Osteoblast (primary cell): ENCODE results near the gene AMD1. TPM values are rescaled to one million over a fixed set of nuclear protein-coding genes. Genes with fewer than 3 reads are reported as not detected.
"Not testable (repeated sequence)": the region's sequence is repeated elsewhere in the genome, so short reads cannot be mapped to it uniquely, and the experiment has no call there.

Experiments
- DNase-seq: peaks from one replicate; pipeline ENCODE4 v3.0.0; 2011; ENCODE audit warnings: low spot score, mixed read lengths; ENCODE audit not compliant: insufficient read length; ENCODE audit errors: missing footprints
- H2AFZ ChIP-seq: 2 replicates; pipeline ENCODE4 v1.6.0; 2011; ENCODE audit warnings: mild to moderate bottlenecking, low read length
- H3K27ac ChIP-seq: 2 replicates; pipeline ENCODE4 v1.5.1; 2011; ENCODE audit warnings: mild to moderate bottlenecking, low read depth, low read length, moderate library complexity
- H3K27me3 ChIP-seq: 2 replicates; pipeline ENCODE4 v1.6.0; 2012; ENCODE audit warnings: mild to moderate bottlenecking, control low read depth, inconsistent platforms, low read length, moderate library complexity; ENCODE audit not compliant: insufficient read depth
- H3K36me3 ChIP-seq: 2 replicates; pipeline ENCODE4 v1.5.1; 2011; ENCODE audit warnings: mild to moderate bottlenecking, low read length, control low read depth, moderate library complexity; ENCODE audit not compliant: insufficient read depth
- H3K4me1 ChIP-seq: 2 replicates; pipeline ENCODE4 v1.5.1; 2011; ENCODE audit warnings: mild to moderate bottlenecking, low read length, control low read depth, moderate library complexity; ENCODE audit not compliant: insufficient read depth
- H3K4me2 ChIP-seq: 2 replicates; pipeline ENCODE4 v1.6.0; 2011; ENCODE audit warnings: mild to moderate bottlenecking, low read length; ENCODE audit not compliant: insufficient read depth
- H3K4me3 ChIP-seq: fragments of 200-600 bp; sonication (generic); 3 replicates; pipeline ENCODE4 v1.5.1; 2012; ENCODE audit warnings: mild to moderate bottlenecking, low read length, inconsistent platforms; ENCODE audit not compliant: insufficient read depth
- H3K79me2 ChIP-seq: 2 replicates; pipeline ENCODE4 v1.6.0; 2012; ENCODE audit warnings: mild to moderate bottlenecking, low read length, control low read depth, inconsistent platforms; ENCODE audit not compliant: insufficient read depth
- H3K9me3 ChIP-seq: 2 replicates; pipeline ENCODE4 v1.5.1; 2011; ENCODE audit warnings: low read depth, low read length, control low read depth
- H4K20me1 ChIP-seq: 2 replicates; pipeline ENCODE4 v1.6.0; 2012; ENCODE audit warnings: mild to moderate bottlenecking, low read length, control low read depth; ENCODE audit not compliant: insufficient read depth
- total RNA-seq: library from RNA; depleted of rRNA; stranded (reverse); fragments of >200 nt; gene quantifications from 2 replicates; pipeline ENCODE4 v1.2.3, GENCODE V29; 2012
- TF ChIP-seq, protein P1 (sequence below): IDR thresholded peaks from 2 replicates; pipeline ENCODE4 v1.5.1; 2011; ENCODE audit warnings: mild to moderate bottlenecking, low read depth, low read length, moderate library complexity; ENCODE audit errors: extremely low read depth

The AMD1 gene
- total RNA-seq, 1 donor, result 63.0 TPM

DNA sequence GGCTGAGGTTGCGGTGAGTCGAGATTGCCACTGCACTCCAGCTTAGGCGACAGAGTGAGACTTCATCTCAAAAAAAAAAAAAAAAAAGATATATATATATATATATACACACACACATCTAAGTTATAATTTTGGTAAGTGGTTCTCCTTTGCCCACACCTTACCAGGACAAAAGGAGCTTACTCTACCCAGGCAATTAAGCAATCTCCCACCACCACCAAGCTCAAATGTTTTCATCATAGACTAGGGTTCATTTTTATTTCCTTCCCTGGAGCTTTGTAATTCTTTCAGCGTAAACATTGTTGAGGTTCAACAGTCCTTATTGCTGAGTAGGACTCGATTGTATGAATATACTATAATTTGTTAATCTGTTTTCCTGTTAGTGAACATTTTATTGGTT is 23.5 kb downstream of the AMD1 start:
- DNase-seq, result no peak
- TF ChIP-seq, protein P1, sequence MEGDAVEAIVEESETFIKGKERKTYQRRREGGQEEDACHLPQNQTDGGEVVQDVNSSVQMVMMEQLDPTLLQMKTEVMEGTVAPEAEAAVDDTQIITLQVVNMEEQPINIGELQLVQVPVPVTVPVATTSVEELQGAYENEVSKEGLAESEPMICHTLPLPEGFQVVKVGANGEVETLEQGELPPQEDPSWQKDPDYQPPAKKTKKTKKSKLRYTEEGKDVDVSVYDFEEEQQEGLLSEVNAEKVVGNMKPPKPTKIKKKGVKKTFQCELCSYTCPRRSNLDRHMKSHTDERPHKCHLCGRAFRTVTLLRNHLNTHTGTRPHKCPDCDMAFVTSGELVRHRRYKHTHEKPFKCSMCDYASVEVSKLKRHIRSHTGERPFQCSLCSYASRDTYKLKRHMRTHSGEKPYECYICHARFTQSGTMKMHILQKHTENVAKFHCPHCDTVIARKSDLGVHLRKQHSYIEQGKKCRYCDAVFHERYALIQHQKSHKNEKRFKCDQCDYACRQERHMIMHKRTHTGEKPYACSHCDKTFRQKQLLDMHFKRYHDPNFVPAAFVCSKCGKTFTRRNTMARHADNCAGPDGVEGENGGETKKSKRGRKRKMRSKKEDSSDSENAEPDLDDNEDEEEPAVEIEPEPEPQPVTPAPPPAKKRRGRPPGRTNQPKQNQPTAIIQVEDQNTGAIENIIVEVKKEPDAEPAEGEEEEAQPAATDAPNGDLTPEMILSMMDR, result no peak
- H3K27me3 ChIP-seq, result no peaks in the 10 kb centered on the region
- H3K4me3 ChIP-seq, result no peak overlapping the region
- peaks cover 4% of the 10 kb centered on the region for H3K4me1 ChIP-seq
- peaks cover 6% of the 10 kb centered on the region for H3K79me2 ChIP-seq
- H3K27ac ChIP-seq, result no peak overlapping the region
- H3K4me2 ChIP-seq, result no peak overlapping the region
- H3K9me3 ChIP-seq, result no peaks in the 10 kb centered on the region
- peaks cover 46% of the 10 kb centered on the region for H3K36me3 ChIP-seq
- H4K20me1 ChIP-seq, result no peaks in the 10 kb centered on the region
- no peak overlapping the region for H2AFZ ChIP-seq

DNA sequence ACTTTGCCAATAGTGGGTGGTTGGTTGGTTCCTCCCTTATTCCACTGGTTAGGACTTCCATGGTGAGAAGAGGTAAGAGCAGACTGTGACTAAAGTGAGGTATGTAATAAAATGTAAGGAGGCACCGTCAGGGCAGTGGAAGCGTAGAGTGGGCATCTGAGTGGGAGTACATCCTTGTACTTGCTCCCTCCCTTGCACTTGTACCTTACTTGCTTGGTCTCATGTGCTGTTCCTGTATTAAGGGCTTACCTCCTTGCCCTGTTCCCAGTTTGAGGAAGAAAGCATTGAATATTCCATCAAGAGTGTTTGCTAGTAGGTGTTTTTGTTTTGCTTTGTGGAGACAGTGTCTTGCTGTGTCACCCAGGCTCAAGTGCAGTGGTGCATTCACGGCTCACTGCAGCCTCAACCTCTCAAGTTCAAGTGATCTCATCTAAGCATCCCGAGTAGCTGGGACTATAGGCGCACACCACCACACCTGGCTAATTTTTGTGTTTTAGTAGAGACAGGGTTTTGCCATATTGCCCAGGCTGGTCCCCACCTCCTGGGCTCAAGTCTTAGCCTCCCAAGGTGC is 25.5 kb downstream of the AMD1 start:
- Histone ChIP-seq H3K9me3 (peaks cover 3% of the 10 kb centered on the region), H3K27ac (no peak overlapping the region), H3K4me3 (no peak overlapping the region), H3K79me2 (no peaks in the 10 kb centered on the region), H3K36me3 (peaks cover 27% of the 10 kb centered on the region), H4K20me1 (no peaks in the 10 kb centered on the region), H3K27me3 (no peaks in the 10 kb centered on the region), H2AFZ (no peak overlapping the region), H3K4me1 (peaks cover 4% of the 10 kb centered on the region), H3K4me2 (no peak overlapping the region)
- no peak for DNase-seq
- TF ChIP-seq, protein P1, result no peak

DNA sequence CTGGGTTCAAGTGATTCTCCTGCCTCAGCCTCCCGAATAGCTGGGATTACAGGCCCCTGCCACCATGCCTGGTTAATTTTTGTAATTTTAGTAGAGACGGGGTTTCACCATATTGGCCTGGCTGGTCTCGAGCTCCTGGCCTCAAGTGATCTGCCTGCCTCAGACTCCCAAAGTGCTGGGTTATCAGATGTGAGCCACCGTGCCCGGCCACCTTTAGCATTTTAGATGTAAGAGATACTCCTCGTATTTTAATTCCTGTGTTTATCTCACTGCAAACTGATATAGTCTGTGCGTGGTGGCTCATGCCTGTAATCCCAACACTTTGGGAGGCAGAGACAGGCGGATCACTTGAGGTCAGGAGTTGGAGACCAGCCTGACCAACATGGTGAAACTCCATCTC is 27.0 kb downstream of the AMD1 start:
- H3K36me3 ChIP-seq, result peaks cover 23% of the 10 kb centered on the region
- not testable (repeated sequence) for H3K4me3 ChIP-seq, H3K79me2 ChIP-seq, H3K27ac ChIP-seq, H3K9me3 ChIP-seq, H2AFZ ChIP-seq, H3K4me2 ChIP-seq, H3K4me1 ChIP-seq, H3K27me3 ChIP-seq, H4K20me1 ChIP-seq, DNase-seq

DNA sequence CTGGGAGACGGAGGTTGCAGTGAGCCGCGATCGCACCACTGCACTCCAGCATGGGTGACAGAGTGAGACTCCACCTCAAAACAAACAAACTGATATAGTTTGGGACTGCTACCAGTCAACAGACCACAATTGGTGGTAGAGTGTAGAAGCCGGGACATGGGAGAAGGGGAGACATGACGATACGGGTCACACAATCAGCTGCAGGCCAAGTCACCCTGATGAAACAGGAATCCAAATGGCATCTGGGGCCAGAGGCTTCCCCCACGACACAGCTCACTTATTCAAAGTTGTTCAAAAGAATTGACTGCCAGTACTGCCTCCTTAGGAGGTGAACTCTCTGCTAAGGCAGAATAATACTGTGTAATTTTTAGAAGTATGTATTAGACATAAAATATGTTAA is 27.5 kb downstream of the AMD1 start:
- H3K4me3 ChIP-seq, result no peak overlapping the region
- no peak overlapping the region for H2AFZ ChIP-seq
- no peak overlapping the region for H3K4me2 ChIP-seq
- DNase-seq, result no peak
- no peak overlapping the region for H3K27ac ChIP-seq
- no peaks in the 10 kb centered on the region for H3K79me2 ChIP-seq
- TF ChIP-seq, protein P1, result no peak
- H3K4me1 ChIP-seq, result peaks cover 4% of the 10 kb centered on the region
- no peaks in the 10 kb centered on the region for H4K20me1 ChIP-seq
- H3K36me3 ChIP-seq, result peaks cover 19% of the 10 kb centered on the region
- no peaks in the 10 kb centered on the region for H3K27me3 ChIP-seq
- H3K9me3 ChIP-seq, result peaks cover 3% of the 10 kb centered on the region

DNA sequence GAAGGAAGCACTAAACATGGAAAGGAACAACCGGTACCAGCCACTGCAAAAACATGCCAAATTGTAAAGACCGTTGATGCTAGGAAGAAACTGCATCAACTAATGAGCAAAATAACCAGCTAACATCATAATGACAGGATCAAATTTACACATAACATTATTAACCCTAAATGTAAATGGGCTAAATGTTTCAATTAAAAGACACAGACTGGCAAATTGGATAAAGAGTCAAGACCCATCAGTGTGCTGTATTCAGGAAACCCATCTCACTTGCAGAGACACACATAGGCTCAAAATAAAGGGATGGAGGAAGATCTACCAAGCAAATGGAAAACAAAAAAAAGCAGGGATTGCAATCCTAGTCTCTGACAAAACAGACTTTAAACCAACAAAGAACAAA is 31.7 kb downstream of the AMD1 start:
- H3K79me2 ChIP-seq, H3K27ac ChIP-seq, H2AFZ ChIP-seq, DNase-seq, H3K36me3 ChIP-seq, H3K4me2 ChIP-seq, H3K27me3 ChIP-seq, H3K4me3 ChIP-seq, H4K20me1 ChIP-seq, H3K9me3 ChIP-seq, H3K4me1 ChIP-seq: not testable (repeated sequence)
